GM18502 (cell line): ENCODE data around the gene TMBIM4.
"Not testable (repeated sequence)": the region's sequence is repeated elsewhere in the genome, so short reads cannot be mapped to it uniquely, and the experiment has no call there.

Experiments used
- ATAC-seq: cut with Tn5 transposase; IDR thresholded peaks from one replicate; pipeline ENCODE4 v1.9.1; 2021; ENCODE audit warnings: mild to moderate bottlenecking; ENCODE audit not compliant: unreplicated experiment, poor library complexity

TMBIM4 gene

GRCh38 chr12:66169221-66170170 is at the start of gene TMBIM4:
TMBIM4 (minus strand) TSS chr12:66169996; CDS start chr12:66169951, 45 bp downstream.
- peak; percentile 91 for ATAC-seq

GRCh38 chr12:66217342-66217917 is 47.6 kb upstream of the TMBIM4 start:
- ATAC-seq: no peak

GRCh38 chr12:66213011-66213410 is 43.2 kb upstream of the TMBIM4 start:
- not testable (repeated sequence) for ATAC-seq

- not testable (repeated sequence) for ATAC-seq
These were observed 41.8 kb upstream of the TMBIM4 start for GRCh38 chr12:66211573-66211972.

GRCh38 chr12:66210840-66211239 is 41.0 kb upstream of the TMBIM4 start:
- ATAC-seq: no peak

- no peak for ATAC-seq
These were observed 36.3 kb upstream of the TMBIM4 start for GRCh38 chr12:66206141-66206540.

- ATAC-seq: no peak
These were observed 34.0 kb upstream of the TMBIM4 start for GRCh38 chr12:66203820-66204219.

GRCh38 chr12:66199831-66200509 is 30.2 kb upstream of the TMBIM4 start:
- ATAC-seq: no peak

- no peak for ATAC-seq
These were observed 29.3 kb upstream of the TMBIM4 start for GRCh38 chr12:66199141-66199540.

GRCh38 chr12:66197495-66197921 is 27.7 kb upstream of the TMBIM4 start:
- no peak for ATAC-seq

- ATAC-seq: peak; percentile 95
These were observed 27.0 kb upstream of the TMBIM4 start for GRCh38 chr12:66196806-66197205.

GRCh38 chr12:66195242-66195641 is 25.4 kb upstream of the TMBIM4 start:
- ATAC-seq: no peak

GRCh38 chr12:66194122-66194521 is 24.3 kb upstream of the TMBIM4 start:
- ATAC-seq: no peak

- no peak for ATAC-seq
These were observed 21.8 kb upstream of the TMBIM4 start for GRCh38 chr12:66191547-66192126.

- no peak for ATAC-seq
These were observed 20.9 kb upstream of the TMBIM4 start for GRCh38 chr12:66190519-66191370.

GRCh38 chr12:66189889-66190288 is 20.1 kb upstream of the TMBIM4 start:
- no peak for ATAC-seq

- ATAC-seq: peak; percentile 7
These were observed 19.7 kb upstream of the TMBIM4 start for GRCh38 chr12:66189486-66189843.

- ATAC-seq: peak; percentile 63
These were observed 19.0 kb upstream of the TMBIM4 start, which contains the start of gene IRAK3 for GRCh38 chr12:66188584-66189485. IRAK3 (plus strand) TSS chr12:66189214; CDS start chr12:66189300, 86 bp downstream.

- ATAC-seq: no peak
These were observed 18.0 kb upstream of the TMBIM4 start for GRCh38 chr12:66187821-66188220.
